Sigmoid colon (tissue), 7 donors: ENCODE measurements around the gene TRMU. TPM values are rescaled to one million over a fixed set of nuclear protein-coding genes. Genes with fewer than 3 reads are reported as not detected.

Source experiments
- DNase-seq: peaks from one replicate; pipeline ENCODE4 v3.0.0-alpha.2; 2019
- H3K27ac ChIP-seq, 4 donors: fragments of 200-600 bp; sonication (generic); one replicate each; pipeline ENCODE4 v1.5.1; 2016 to 2019; ENCODE audit warnings: mild to moderate bottlenecking in 1 of 4
- H3K27me3 ChIP-seq, 3 donors: fragments of 200-600 bp; sonication (generic); one replicate each; pipeline ENCODE4 v1.5.1; 2019; ENCODE audit warnings: mild to moderate bottlenecking in 1 of 3
- H3K36me3 ChIP-seq, 4 donors: fragments of 200-600 bp; sonication (generic); one replicate each; pipeline ENCODE4 v1.5.1; 2016 to 2019
- H3K4me1 ChIP-seq, 4 donors: fragments of 200-600 bp; sonication (generic); one replicate each; pipeline ENCODE4 v1.5.1; 2017 to 2019
- H3K4me3 ChIP-seq, 4 donors: fragments of 200-600 bp; sonication (generic); one replicate each; pipeline ENCODE4 v1.5.1; 2017 to 2019; ENCODE audit warnings: mild to moderate bottlenecking in 2 of 4, moderate library complexity in 1 of 4
- H3K9me3 ChIP-seq, 4 donors: fragments of 200-600 bp in 3 of 4; sonication (generic) in 3 of 4; one replicate each; pipeline versions ENCODE4 v1.5.1 to v1.6.1; 2013 to 2019
- CTCF ChIP-seq, 4 experiments: fragments of 450-650 bp in 3 of 4; fragments of 200-600 bp in 1 of 4; IDR thresholded peaks; one replicate each; pipeline ENCODE4 v1.5.1; 2016 to 2019; ENCODE audit warnings: antibody characterized with exemption in 4 of 4, mild to moderate bottlenecking in 3 of 4, moderate library complexity in 2 of 4
- EP300 ChIP-seq, 4 donors: sonication (generic); formaldehyde crosslinking; IDR thresholded peaks; one replicate each; pipeline ENCODE4 v1.6.1; 2017; ENCODE audit warnings: antibody characterized with exemption in 4 of 4
- POLR2A ChIP-seq, 2 donors: fragments of 450-650 bp; IDR thresholded peaks; one replicate each; pipeline ENCODE4 v1.6.1; 2016; ENCODE audit warnings: antibody characterized with exemption in 2 of 2, mild to moderate bottlenecking in 2 of 2, moderate library complexity in 2 of 2
- POLR2AphosphoS5 ChIP-seq, 4 donors: sonication (generic); formaldehyde crosslinking; IDR thresholded peaks; one replicate each; pipeline ENCODE4 v1.6.1; 2017; ENCODE audit warnings: antibody characterized with exemption in 4 of 4
- WGBS, 2 donors: extraction: QIAGEN DNeasy Blood & Tissue Kit; methylation state at CpG; one replicate each; pipeline ENCODE4 v1.1.7; 2013; 5-methylcytosine and 5-hydroxymethylcytosine counted together
- intact Hi-C: fragments of 100-400 bp; cut with DNase I; formaldehyde crosslinking; loops from one replicate; pipeline ENCODE4 v1.15.1; 2023
- polyA plus RNA-seq, 3 donors: library from polyadenylated mRNA; stranded (reverse); fragments of 200-250 nt; gene quantifications; one replicate each; pipeline ENCODE4 v1.2.3, GENCODE V29; 2013
- total RNA-seq, 4 donors: library from RNA; depleted of rRNA; stranded (reverse); fragments of >200 nt; gene quantifications; one replicate each; pipeline ENCODE4 v1.1.0, GENCODE V29; 2016
- donor health status: healthy with polysubstance abuse.
- donor health status: Bipolar disorder and iron deficiency.
- donor health status: healthy.

TRMU gene
- total and polyA plus RNA-seq, 7 donors: 12.5 to 38.7 (median 21.9) TPM

GRCh38 chr22:46315976-46316375 lies 19.5 kb upstream of the TRMU start:
- DNase-seq: no peak
- Histone ChIP-seq H3K27ac (no peak overlapping the region), H3K4me3 (no peak overlapping the region), H3K4me1 (no peaks in the 10 kb centered on the region), H3K27me3 (no peaks in the 10 kb centered on the region), H3K9me3 (no peaks in the 10 kb centered on the region), H3K36me3 (no peaks in the 10 kb centered on the region)
- TF ChIP-seq POLR2AphosphoS5 (IDR thresholded peaks at IDR 0.05): no peak
- TF ChIP-seq CTCF (IDR thresholded peaks at IDR 0.05): no peak
- no peak for TF ChIP-seq POLR2A (IDR thresholded peaks at IDR 0.05)
- no peak for TF ChIP-seq EP300 (IDR thresholded peaks at IDR 0.05)
- intact Hi-C loops: loop anchor here (5.0 kb wide), 1 partner anchor 324 kb away; no protein-coding TSS in a partner anchor
- 93 to 98% methylated on average over 12 of the region's 12 CpGs for WGBS, 2 donors

GRCh38 chr22:46317646-46318045 lies 17.9 kb upstream of the TRMU start:
- intact Hi-C loops: loop anchor here (5.0 kb wide), 1 partner anchor 325 kb away; no protein-coding TSS in a partner anchor
- Histone ChIP-seq H3K27me3 (no peaks in the 10 kb centered on the region), H3K27ac (no peak overlapping the region), H3K36me3 (no peaks in the 10 kb centered on the region), H3K4me1 (no peaks in the 10 kb centered on the region), H3K9me3 (no peaks in the 10 kb centered on the region), H3K4me3 (no peak overlapping the region)
- TF ChIP-seq POLR2A (IDR thresholded peaks at IDR 0.05) (no peak), EP300 (IDR thresholded peaks at IDR 0.05) (no peak), POLR2AphosphoS5 (IDR thresholded peaks at IDR 0.05) (no peak), CTCF (IDR thresholded peaks at IDR 0.05) (no peak)
- no peak for DNase-seq
- 89 to 95% methylated on average over 20 of the region's 20 CpGs for WGBS, 2 donors

- intact Hi-C loops: loop anchor here (5.0 kb wide), 1 partner anchor 326 kb away; no protein-coding TSS in a partner anchor
Observed at GRCh38 chr22:46318576-46318975, 16.9 kb upstream of the TRMU start.

GRCh38 chr22:46319319-46319718 lies 16.2 kb upstream of the TRMU start:
- Histone ChIP-seq H3K4me3 (no peak overlapping the region), H3K4me1 (no peaks in the 10 kb centered on the region), H3K9me3 (no peaks in the 10 kb centered on the region), H3K27ac (no peak overlapping the region), H3K36me3 (no peaks in the 10 kb centered on the region), H3K27me3 (no peaks in the 10 kb centered on the region)
- intact Hi-C loops: loop anchor here (5.0 kb wide), 1 partner anchor 327 kb away; no protein-coding TSS in a partner anchor
- TF ChIP-seq POLR2A (IDR thresholded peaks at IDR 0.05) (no peak), POLR2AphosphoS5 (IDR thresholded peaks at IDR 0.05) (no peak), CTCF (IDR thresholded peaks at IDR 0.05) (no peak), EP300 (IDR thresholded peaks at IDR 0.05) (no peak)
- WGBS, 2 donors: 97 to 98% methylated on average over 10 of the region's 10 CpGs
- DNase-seq: no peak

More at GRCh38 chr22:46318576-46318975, 16.9 kb upstream of the TRMU start:
- no peak for DNase-seq
- TF ChIP-seq POLR2A (IDR thresholded peaks at IDR 0.05) (no peak), CTCF (IDR thresholded peaks at IDR 0.05) (no peak), EP300 (IDR thresholded peaks at IDR 0.05) (no peak), POLR2AphosphoS5 (IDR thresholded peaks at IDR 0.05) (no peak)
- H3K4me1 ChIP-seq: no peaks in the 10 kb centered on the region
- no peaks in the 10 kb centered on the region for H3K36me3 ChIP-seq
- H3K27me3 ChIP-seq: no peaks in the 10 kb centered on the region
- WGBS, 2 donors: 91 to 94% methylated on average over 15 of the region's 15 CpGs
- no peaks in the 10 kb centered on the region for H3K9me3 ChIP-seq
- no peak overlapping the region for H3K27ac ChIP-seq
- H3K4me3 ChIP-seq: no peak overlapping the region

GRCh38 chr22:46320166-46320710 lies 15.3 kb upstream of the TRMU start:
- intact Hi-C loops: no loop called here
- WGBS, 2 donors: 95% methylated on average over 14 of the region's 14 CpGs

More at GRCh38 chr22:46320166-46320710, 15.3 kb upstream of the TRMU start:
- no peak overlapping the region for H3K4me3 ChIP-seq
- no peaks in the 10 kb centered on the region for H3K9me3 ChIP-seq
- no peak overlapping the region for H3K27ac ChIP-seq
- TF ChIP-seq POLR2AphosphoS5 (IDR thresholded peaks at IDR 0.05) (no peak), EP300 (IDR thresholded peaks at IDR 0.05) (no peak)
- H3K4me1 ChIP-seq: no peaks in the 10 kb centered on the region
- H3K36me3 ChIP-seq: no peaks in the 10 kb centered on the region
- no peaks in the 10 kb centered on the region for H3K27me3 ChIP-seq
- no peak for DNase-seq
